Gastrocnemius medialis (tissue), 4 donors: ENCODE results near the gene GRXCR2.

Experiments
- CTCF ChIP-seq, 5 experiments: fragments of 450-650 bp in 3 of 5; fragments of 200-600 bp in 2 of 5; sonication (generic) in 2 of 5; IDR thresholded peaks in 4 of 5; conservative IDR thresholded peaks in 1 of 5; 1 replicate in 4 of 5; 2 replicates in 1 of 5; pipeline ENCODE4 v1.5.1; 2016 to 2019; ENCODE audit warnings: antibody characterized with exemption in 5 of 5, mild to moderate bottlenecking in 3 of 5, moderate library complexity in 3 of 5
- POLR2A ChIP-seq, 2 donors: fragments of 450-650 bp; IDR thresholded peaks; one replicate each; pipeline ENCODE4 v1.6.1; 2017; ENCODE audit warnings: antibody characterized with exemption in 2 of 2, mild to moderate bottlenecking in 2 of 2, moderate library complexity in 2 of 2

- TF ChIP-seq CTCF (IDR thresholded peaks at IDR 0.05 in 4 of 5, conservative IDR thresholded peaks at IDR 0.05 in 1 of 5), result no peak
- no peak for TF ChIP-seq POLR2A (IDR thresholded peaks at IDR 0.05)
These were observed 33.6 kb upstream of the GRXCR2 start for GRCh38 chr5:145906401-145906800.
